Ammon's horn (tissue), 1 donor: ENCODE measurements around the gene ANXA1.

Source experiments
- DNase-seq: peaks from one replicate; pipeline ENCODE4 v3.0.0-alpha.2; 2016; ENCODE audit warnings: low spot score

ANXA1 gene, protein sequence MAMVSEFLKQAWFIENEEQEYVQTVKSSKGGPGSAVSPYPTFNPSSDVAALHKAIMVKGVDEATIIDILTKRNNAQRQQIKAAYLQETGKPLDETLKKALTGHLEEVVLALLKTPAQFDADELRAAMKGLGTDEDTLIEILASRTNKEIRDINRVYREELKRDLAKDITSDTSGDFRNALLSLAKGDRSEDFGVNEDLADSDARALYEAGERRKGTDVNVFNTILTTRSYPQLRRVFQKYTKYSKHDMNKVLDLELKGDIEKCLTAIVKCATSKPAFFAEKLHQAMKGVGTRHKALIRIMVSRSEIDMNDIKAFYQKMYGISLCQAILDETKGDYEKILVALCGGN

DNA sequence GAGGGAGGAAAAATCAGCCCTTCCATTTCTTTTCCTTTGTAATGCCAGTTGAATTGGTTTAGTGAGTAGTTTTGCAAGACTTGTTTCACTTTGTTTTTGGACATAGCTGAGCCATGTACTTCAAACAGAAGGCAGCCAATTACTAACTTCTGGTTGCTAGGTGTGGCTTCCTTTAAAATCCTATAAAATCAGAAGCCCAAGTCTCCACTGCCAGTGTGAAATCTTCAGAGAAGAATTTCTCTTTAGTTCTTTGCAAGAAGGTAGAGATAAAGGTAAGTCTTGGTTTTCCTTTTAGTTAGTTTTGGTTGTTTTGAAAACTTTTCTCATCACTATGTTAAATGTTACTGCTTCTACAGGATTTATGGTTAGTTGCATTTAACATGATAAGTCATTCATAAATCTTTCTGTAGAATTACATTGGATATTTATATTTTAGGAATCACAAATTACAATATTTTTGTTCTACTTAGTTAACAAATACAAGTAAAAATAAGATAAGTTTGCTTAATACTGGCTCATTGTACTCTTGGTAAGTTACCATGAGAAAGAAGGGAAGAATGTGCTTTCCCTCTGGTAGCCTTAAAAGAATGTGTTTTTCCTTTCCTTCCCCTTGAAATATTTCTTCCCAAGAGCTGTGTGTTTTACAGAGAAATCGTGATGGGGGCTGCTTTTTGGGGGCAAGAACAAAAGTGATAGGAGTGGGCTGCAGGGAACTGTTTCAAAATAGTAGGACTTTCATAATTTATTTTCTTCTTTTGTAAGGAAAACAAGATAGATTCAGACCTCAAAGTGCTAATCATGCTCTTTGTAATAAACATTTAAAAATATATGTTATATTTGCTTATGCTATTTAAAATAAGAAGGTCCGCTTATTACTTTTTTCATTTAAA lies at the start of gene ANXA1:
TSS of gene ANXA1 (plus strand) at position 213 of the 890 bp plus-strand sequence. CDS start 6,671 bp downstream, outside the sequence.
- DNase-seq, result no peak

DNA sequence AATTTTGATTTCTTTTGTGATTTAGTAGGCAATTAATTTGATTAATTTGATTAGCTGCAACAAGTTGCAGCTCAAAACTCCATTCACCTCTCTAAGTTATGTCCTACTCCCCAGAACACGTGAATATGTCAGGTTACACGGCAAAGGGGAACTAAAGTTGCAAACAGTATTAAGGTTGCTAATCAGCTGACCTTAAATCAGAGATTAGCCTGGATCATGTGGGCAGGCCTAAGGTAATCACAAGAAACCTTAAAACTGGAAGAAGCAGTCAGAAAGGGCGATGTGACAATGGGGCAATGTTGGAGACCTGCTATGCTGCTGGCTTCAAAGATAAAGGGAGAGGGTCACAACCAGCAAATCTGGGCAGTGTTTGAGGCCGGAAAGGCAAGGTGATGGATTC lies 47.3 kb upstream of the ANXA1 start:
- no peak for DNase-seq

DNA sequence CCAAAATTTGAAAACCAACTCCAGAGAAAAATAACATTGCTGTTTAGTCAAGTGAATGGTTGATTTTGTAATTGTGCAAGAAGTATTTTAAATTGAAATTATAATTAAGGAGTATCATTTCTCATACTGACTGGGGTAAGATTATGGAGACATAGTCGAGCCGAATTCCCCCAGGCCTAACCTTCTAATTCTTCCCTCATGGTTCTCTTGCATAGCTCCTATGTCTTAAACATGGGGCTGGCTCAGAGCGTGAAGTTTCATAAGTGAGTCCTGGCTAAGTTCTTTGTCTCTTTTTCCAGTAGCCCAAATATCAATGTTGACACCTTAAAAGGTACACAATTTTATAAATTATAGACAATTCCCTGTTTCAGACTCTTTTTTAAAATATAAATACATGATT lies 46.7 kb upstream of the ANXA1 start:
- DNase-seq, result no peak

DNA sequence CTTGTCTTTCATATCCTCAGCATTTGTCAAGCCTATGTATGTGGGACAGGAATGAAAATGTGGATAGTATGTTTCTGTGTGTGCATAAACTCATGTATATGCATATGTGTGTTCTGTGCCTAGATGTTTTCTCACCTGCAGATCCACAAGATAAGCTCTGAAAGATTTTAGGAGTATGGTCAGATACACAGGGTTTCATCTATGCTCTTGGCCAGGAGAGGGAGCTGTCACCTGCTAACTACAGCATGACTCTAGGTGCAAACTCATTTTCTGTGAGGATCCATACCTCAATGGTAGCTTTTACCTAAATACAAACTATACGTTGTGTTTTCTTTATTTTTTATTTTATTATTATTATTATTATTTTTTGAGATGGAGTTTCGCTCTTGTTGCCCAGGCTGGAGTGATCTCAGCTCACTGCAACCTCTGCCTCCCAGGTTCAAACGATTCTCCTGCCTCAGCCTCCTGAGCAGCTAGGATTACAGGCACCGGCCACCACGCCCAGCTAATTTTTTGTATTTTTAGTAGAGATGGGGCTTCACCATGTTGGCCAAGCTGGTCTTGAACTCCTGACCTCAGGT lies 44.1 kb upstream of the ANXA1 start:
- DNase-seq, result peak; percentile 56

DNA sequence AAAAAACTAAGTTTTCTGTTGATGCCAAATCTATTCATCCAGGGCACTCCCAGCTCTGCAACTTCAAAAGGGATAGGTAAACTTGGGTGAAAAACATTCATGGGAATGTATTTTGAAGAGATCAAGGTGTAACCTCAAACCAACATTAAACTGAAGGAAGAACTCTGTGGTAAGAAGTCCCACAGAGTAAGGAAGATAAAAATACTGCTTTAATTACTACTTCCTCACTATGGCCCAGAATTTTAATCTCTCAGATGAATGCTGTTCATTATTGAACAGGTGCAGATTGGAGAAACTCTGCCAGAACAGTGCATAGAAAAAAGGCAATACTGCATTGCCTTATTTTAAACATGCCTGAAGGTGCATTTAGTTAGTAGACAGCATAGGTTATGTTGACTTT lies 37.6 kb upstream of the ANXA1 start:
- DNase-seq, result no peak

DNA sequence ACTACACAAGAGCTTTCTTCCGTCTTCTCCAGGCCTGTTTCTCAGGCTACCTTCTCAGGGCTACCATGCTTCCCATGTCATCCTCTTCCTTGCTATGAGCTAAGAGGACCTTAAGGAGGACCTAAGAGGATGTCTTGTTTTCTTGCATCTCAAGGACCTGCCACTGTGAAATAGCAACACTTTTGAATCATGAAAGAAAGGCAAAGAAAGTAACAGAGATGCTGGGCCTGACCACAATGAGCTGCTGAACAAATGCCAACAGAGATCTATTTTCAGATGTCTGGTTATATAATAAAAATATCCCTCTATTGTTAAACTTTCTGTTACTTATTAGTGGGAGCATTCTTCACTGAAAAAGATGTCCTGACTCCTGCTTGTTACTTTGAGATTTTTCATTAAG lies 36.7 kb upstream of the ANXA1 start:
- DNase-seq, result no peak

DNA sequence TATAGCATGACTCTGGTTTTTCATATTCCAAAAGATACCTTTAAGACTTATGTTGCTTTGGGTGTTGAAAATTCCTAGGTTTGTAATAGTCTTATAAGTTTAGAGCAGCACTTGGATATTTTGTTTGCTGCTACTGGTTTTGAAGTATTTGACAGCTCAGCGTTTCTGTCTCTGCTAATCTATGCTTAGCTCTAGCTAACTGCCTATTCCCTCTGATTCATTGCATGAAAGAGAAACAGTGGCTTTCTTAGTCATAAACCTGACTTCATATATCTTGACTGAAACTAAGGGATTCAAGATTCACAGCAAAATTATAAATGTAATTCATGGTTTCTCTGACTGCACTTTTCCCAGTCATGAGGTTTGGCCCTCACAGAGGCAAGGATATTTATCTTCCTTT lies 35.6 kb upstream of the ANXA1 start:
- no peak for DNase-seq

DNA sequence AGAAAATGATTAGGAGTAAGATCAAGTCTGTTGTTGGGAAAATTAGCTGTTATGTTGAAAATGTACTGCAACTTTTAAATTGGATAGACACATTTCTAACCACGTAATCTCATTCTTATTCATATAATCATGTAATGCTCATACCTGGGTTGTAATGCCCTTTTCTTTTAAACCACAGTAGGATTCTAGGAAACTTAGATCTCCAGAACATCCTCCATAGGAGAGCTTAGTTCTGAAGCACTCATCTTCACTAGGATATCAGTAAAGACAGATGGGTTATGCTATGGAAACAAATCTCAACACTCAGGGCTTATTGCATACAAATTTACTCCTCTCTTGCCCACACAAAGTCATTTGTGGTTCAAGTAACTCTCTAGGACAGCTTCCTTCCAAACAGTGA lies 34.8 kb upstream of the ANXA1 start:
- no peak for DNase-seq

DNA sequence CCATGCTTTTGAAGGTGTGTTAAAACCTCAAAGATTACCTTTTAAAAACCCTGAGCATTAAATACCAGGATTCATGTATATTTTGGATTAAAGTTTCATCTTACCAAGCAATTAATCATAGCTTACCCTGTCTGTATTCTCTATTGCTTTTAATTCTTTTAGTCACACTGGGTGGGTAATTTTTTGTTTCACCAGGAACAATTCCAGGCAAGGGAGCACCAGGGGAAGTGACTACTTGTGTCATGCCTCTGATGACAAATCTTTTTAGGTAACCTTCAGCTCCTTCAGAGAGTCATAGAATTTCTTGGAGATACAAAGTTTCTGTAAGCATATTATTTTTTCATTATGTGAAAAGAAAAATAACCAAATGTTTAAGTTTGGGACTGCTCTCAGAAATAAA lies 33.4 kb upstream of the ANXA1 start:
- no peak for DNase-seq

DNA sequence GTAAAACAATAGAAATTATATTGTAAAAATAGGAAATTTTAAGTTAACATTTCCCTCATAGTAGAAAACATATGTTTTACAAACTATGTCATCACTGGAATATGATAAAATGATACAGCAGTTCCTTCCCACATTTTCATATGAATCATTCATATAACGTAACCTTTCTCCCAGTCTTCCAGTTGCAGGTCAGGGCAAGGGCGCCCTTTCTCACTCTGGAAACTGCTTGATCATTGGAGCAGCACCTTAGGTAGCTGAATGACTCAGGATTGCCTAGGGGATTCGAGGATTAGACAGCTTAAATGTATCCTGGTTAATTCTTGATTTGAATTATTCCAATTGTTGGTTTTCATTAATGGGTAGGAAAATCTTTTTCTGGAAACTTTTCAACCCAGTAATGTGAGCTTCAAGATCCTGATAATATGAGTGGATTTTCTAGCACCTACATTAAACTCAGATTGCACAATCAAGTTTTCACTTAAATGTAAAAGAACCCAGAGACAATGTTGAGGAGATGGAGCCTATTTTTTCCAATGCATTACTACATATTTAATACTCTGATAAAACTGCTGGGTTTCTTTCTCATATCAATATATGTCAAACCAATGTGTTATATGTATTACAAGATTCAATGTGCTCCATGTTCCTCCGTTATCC lies 32.6 kb upstream of the ANXA1 start:
- DNase-seq, result no peak

DNA sequence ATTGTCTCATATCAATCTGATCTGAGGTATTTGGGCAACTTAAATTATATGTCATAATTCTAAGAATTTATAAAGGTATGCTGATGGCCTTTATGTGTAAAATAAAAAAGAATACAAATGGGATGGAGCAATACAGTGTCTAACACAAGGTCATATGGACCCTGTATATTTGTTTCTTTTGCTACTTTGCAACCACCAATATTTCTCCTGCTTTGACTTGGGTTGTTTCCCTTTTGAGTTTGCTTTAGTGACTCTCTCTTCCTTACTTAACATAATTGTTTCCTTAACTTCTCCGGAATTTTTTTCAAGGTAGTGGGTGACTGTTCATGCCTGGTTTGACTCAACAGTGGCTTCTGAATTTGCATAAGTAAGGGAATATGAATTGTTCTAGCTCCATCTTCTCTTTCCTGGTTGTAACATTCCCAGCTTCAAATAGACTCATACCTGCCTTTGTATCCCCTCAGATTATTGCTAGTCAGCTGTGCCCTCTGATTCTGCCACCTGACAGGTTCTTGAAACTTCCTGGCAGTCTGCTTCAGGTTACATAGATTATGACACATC lies 30.2 kb upstream of the ANXA1 start:
- no peak for DNase-seq

DNA sequence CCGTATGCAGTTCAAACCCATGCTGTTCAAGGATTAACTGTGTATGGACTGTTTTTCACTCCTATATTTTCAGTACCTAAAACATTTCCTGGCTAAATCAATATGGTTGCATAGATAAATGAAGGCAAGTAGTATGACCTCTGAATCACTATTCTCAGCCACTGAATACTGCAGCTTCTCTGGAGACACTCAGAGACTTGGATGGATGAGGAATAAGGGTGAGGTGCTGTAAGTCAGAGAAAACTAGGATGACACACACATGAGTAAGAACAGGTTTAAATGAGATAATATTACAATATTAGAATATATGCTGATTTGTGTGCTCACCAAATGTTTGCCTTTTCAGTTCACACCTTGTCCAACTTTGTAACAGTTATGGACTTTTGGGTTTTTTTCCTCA lies 26.0 kb upstream of the ANXA1 start:
- no peak for DNase-seq

DNA sequence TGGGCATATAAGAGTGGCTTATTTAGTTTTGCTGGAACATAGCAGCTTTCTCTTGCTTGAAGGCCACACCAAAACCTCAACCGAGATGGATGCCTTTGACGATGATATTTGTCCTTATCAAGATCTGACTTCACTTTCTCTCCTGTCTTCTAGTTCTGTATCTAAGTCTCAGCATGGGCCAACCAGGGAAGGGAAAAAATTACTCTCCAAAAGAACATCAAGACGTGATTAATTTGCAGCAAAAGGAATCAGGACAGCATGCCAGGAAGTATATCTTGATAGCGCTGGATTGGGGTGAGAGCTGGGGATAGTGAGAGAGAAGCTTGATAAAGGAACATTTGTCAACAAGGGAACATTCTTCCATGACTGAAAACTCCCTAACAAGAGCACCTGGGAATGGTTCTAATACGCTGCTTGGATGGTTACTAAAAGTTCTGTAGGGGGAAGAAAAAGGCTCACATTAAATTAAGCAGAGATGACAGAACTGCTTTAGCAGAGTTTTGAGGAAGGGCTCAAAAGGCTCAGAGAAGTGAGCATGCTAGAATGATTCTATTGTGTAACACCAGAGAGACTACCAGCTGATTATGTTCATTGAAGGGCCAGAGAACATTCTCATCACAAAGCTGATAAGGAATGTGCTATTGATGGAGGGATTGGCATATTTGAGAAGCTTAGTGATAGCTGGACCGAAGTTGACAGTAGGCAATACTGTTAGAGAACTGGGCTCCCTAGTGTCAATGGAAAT lies 21.6 kb upstream of the ANXA1 start:
- no peak for DNase-seq

DNA sequence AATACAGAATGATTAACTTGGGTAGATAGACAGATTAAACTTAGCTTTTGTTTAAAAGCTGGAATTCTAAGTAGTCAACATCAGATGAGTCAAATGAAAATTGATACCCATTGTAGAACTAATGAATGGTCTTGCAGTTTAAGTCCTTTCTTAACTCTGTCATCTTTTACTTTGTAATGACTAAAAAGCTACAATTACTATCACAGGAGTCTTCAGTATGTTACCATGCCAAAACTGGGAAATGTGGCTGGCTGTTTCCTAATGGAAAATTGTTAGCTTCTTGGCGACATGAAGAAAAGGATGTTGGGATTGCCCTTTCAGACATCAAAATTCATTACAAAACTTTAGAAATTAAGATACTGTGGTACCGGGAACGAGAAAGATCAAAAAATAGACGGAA lies 20.2 kb upstream of the ANXA1 start:
- DNase-seq, result no peak

DNA sequence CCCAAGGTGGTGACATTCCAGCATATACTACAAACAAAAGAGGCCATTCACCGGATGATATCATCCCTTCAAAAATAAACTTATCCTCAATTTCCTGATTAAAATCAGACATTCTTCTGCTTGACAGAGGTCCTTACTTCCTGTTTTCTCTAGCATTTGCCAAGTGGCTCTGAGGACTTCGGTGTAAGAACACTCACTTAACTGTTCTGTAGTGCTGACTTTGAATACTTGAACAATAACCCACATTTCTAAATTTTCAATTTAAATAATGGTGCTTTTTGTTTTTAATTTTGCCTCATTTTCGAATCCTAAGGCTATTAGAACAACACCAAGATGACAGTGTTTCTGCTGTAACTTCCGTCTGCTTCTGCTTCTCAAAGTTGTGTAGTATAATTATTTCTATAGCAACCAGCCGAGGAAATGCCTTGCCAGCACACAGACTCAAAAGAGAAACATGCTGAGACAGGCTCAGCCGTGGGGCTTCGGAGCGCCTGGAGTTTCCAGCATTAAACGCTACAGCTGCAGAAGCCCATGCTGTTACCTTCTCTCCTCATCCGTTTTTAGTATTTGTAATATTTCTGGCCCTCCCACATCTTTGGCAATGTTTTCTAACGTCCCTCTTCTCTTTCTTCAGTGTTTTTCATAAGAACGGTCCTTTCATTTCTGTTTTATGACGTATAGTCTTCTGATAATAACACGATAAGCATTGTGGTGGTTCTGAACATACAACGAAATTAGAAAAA lies 19.5 kb upstream of the ANXA1 start:
- peak; percentile 82 for DNase-seq

DNA sequence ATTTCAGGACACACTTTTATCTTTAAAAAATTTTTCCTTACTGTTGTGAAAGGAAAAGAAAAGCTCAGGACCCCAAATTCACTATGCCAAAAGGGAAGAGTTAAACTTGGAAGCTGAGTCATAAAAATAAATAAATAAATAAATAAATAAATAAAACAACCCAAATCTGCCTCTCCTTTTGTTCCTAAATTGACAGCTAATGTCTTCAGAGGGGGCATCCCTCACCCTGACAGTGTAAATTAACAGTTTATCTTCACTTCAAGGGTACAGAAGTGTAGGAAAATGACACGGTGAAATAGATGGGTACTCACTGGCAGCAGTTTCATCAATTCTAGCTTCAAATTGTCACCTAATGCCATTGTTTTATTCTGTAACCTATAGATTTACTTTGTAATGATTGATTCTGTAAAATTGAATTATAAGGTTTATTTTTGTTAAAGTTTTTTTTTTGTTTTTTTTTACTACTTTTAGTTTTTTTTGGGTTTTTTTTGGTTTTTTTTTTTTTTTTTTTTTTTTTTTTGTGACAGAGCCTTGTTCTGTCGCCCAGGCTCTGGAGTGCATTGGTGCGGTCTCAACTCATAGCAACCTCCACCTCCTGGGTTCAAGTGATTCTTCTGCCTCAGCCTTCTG lies 18.5 kb upstream of the ANXA1 start:
- no peak for DNase-seq

DNA sequence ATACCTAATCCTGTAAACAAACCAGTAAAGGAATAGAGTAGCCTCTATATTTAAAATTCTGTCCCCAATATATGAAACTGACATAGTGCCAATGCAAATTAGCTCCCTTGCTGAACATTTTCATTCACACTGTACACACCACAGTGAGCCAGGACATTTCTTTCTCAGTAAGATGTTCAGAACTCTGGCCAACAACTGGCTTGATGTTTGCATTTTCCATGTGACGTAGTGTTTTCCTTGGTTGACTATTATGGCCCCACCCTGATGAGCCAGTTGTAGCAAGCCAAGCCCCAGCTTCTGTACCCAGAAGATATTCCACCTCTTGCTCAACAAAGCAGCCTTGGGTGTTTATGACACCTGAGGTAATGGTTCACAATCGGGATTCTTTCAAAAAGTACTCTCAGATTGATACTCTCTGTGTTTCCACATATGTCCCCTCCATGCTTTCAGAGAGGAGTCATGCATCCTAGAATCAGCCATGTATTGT lies 17.7 kb upstream of the ANXA1 start:
- no peak for DNase-seq

DNA sequence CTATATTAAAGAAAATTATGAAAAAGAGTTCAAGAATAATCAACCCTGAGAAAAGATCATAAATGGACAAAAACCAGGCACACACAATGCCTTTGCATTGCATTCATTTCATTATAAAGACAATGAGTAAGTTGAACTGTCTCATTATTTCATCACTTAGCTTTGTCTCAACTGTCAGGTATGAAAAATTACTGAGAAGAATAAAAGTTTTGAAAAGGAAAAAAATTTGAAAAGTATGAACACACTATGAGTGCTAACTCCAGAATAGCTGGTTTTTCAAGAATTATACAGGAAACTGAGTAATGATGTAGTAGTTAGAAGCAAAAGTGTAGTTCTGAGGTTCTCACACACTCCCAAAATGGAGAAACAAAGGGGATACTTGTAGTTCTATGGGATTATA lies 16.3 kb upstream of the ANXA1 start:
- no peak for DNase-seq

DNA sequence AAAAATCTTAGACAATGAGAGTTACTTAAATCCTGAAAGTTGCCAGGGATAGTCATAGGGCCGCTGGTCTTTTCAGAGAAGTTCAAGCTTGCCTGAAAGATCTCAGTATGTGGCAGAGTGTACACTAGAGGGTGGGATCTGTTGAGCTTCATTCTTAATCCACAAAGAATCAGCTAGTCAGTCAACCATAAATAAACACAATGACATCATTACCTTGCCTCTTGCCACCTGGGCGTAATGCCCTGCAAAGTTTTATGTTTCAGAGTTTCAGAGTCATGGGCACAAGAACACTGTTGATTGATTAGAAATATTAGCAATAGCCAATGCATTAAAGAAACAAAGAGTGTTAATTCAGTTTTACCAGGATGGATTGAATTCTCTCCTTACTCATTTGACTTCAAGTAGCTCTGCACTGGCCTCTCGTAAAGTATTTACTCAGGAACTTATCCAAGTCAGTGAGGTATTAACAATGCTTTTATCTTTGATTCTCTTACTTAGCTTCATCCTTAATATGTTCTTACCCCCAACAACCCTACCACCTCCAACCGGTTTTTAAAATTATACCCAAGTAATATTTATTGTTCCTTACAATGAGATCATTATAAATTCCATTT lies 14.3 kb upstream of the ANXA1 start:
- no peak for DNase-seq

DNA sequence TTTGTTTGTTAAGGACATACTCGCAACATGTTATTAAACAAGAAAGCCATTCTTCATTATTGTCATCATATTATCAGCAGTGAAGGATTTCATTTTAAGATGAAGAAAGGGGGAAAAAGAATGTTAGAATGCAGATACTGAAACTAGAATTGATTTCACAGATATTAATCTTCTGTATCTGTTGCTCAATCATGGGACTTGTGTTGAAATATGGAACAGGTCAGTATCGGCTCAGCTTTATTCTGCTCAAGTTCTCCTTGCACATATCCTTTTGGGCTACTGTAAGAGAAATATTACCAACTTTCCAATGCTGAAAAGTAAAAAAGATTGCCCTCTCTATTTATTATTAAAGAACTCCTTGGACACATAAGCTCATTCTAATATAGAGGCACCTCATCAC lies 13.8 kb upstream of the ANXA1 start:
- no peak for DNase-seq
